Activated CD4-positive, alpha-beta T cell treated with anti-CD3 and anti-CD28 coated beads for 24 hours (primary cell): ENCODE results near the gene NRXN3.

ENCODE experiments used
- DNase-seq, 2 donors: peaks; one replicate each; pipeline ENCODE4 v3.0.0-alpha.2; 2020; ENCODE audit warnings: low read depth in 2 of 2

Gene NRXN3

DNA sequence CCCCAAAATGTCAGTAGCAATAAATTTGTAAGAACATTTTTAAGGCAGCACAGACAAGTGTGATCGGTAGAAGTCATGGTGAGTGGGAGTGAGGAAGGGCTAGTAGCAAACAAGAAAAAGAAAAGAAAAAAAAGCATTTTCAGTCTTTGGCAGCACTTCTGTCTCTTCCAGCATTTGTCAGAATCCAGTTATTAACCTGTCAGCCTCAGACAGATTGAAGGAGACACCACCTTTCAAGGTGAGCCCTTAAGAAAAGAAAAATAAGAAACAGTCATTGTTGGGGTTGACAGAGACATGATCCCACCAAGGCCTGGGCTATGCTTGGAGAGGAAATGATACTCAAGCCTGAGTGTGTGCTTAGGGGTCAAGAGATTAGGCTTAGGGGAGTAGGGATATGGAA, 947.4 kb downstream of the NRXN3 start:
- no peak for DNase-seq

GRCh38 chr14:79118291-79118690, 948.1 kb downstream of the NRXN3 start:
- no peak for DNase-seq

DNA sequence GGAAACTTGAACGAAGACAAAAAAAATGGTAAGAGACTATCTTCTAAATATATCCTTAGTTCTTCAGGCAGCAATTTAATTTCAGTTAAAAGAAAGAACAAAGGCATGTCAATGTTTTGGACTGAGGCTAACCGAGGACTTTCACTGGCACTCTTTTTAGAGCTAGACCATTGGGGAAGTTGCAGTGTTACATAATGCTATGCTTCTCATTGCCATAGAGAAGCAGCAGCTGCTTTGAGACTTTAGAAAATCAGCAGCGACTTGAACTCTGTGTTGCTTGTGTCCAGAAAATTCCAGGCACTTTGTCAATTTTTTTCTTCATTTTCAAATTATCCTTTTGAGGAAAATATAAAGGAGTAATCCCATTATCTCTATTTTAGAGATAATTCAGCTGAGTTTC, 964.2 kb downstream of the NRXN3 start:
- no peak for DNase-seq

DNA sequence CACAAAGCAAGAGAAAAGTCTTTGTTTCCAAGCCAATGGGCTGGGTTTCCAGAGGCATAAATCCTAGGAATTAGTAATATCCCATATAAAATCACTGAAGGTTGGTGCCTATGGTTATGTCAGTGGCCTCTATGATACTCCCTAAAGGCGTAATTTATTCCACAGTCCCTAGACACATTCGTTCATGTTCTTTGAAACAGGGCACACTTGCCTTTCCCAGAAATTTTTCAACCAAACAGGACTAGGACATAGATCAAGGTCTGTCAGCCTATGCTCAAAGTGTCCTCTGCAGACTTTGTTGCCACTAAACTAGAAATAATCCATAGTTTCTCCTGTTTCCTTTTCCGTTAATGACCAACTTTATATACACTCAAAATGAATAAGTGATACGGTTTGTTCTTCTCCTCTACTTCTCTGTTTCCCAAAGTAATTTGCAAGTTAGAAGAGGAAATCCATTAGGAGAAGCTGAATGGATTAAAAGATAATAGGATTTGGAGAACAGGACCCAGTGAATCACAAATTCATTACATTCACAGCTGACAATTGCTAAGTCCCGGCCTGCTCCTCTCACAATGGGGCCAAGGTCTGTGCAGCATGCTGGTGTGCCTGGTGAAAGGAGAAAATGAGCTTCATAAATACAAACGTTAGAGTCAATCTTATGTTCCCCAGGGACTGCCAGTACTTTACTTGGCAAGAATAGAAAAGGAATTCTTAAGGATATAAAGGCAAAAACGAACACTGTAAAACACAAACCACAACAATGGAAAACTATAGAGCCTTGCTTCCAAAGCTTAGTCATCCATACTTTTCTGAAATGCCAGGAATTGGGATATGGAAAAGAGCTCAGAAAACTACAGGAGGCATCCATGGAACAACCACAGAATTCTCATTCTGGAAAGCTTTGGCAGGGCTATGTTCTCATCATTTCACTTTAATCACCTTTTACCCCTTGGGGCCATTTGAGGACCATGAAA, 966.2 kb downstream of the NRXN3 start:
- DNase-seq: no peak

DNA sequence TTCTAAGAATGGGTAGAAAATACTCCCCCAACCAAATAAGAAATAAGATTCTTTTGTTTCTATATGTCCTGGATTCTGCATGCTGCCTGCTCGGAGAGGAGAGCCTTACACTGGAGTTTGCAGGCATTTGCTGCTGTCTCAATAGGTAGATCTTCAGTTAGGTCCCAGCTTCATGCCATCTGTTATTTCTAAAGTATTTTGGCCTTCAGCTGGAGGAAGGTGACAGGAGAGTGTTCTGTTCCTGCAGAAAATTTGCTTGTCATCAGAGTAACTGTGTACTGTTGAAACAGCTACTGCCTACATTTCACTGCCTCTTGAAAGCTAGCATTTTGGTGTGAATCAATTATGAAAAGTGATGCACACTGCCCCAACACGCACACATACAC, 966.9 kb downstream of the NRXN3 start:
- no peak for DNase-seq

GRCh38 chr14:79137836-79138235, 967.7 kb downstream of the NRXN3 start:
- no peak for DNase-seq

GRCh38 chr14:79144896-79145295, 974.7 kb downstream of the NRXN3 start:
- DNase-seq: no peak

- no peak for DNase-seq
Observed at GRCh38 chr14:79150226-79150625, 980.1 kb downstream of the NRXN3 start.

DNA sequence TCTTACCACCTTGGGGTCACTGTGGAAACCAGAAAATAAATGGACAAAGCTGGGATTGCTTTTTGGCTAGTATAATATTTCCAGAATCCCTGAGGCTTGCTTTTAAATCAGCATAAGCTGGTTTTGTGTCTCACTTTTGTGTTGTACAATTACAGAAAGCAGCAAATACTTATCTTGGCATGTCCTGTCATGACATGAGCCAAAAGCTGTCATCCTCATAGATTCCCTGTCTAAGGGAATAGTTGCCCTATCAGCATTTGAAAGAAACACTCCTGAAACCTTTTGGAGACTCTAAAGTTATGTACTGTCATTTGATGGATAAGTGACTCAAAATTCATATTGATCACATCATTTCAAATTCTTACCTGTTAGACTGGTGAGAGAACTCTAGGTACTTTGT, 987.2 kb downstream of the NRXN3 start:
- DNase-seq: no peak

- no peak for DNase-seq
Observed at GRCh38 chr14:79161571-79161970, 991.4 kb downstream of the NRXN3 start.

DNA sequence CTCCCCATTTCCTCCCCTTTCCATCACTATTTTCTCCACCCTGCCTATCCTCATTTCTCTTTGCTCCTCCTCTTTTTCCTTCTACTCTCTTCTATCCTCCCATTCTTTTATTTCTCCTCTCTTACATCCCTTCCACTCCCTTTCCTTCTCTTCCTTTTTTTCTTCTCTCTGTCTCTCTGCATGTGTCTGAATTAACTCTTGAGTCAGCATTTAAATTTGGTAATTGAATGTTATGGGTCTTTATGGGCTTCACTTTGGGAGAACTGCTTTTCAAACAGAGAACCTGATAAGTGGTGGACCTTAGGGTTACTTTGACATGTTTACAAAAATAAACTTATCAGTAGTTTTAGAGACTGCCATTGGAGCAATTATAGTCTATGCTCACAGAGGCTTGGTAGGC, 992.7 kb downstream of the NRXN3 start:
- DNase-seq: no peak

GRCh38 chr14:79165471-79166090, 995.4 kb downstream of the NRXN3 start:
- no peak for DNase-seq

DNA sequence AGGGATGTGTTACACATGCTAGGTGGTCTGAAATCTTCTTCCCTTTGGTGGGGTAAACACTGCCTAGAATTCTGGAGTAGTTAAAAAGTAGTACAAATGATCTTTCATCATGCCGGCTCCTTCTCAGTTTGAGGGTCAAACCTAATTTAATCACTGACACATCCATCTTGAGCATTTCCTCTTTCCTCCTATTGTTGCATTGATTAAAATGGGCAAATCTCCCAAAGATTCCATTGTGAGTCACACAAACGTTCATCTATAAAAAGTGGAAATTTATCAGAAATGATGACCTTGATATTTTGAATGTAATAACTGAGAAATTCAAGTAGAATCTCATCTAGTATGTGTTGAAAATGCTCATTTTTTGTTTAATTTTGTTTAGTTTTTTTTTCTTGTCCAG, 996.0 kb downstream of the NRXN3 start:
- no peak for DNase-seq

- no peak for DNase-seq
Observed at GRCh38 chr14:79167957-79168356, 997.8 kb downstream of the NRXN3 start.

- no peak for DNase-seq
Observed at GRCh38 chr14:79175671-79176070, 1005.5 kb downstream of the NRXN3 start.

DNA sequence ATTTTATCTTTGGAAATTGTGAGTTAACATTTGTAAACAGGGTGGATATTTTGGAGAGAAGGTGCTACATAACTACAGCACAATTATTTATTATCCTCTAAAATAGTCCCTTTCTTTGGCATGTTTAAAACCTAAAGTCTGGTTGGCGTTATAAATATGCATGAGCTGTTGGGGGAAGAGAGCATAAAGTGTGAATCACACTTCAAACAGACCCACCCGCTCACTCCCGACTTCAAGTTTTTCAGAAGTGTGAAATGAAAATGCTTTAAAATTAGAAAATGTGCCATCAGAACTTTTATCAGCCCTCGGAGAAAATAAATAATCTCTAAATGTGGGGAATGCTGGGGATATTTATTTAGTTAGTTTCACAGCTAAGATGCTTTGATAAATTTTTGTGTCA, 1006.9 kb downstream of the NRXN3 start:
- DNase-seq: no peak

- no peak for DNase-seq
Observed at GRCh38 chr14:79178719-79179118, 1008.5 kb downstream of the NRXN3 start.

DNA sequence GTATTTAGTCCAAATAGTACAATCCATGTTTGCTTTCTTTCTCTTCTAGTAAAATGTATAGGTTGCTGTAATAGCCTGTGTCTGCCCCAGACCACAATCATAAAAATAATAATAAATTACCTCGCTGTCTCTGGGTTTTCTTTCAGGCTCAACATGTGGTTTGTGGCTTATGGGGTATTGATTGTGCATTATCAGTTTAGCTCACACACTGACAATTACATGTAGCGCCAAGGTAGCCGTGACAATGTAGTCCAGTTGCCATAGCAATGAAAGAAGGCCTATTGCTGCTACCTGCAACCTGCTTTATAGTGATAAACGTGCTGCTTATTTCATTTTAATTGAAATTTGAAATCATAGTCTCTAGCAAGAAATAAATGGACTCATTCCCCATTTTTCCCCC, 1009.8 kb downstream of the NRXN3 start:
- DNase-seq: no peak

DNA sequence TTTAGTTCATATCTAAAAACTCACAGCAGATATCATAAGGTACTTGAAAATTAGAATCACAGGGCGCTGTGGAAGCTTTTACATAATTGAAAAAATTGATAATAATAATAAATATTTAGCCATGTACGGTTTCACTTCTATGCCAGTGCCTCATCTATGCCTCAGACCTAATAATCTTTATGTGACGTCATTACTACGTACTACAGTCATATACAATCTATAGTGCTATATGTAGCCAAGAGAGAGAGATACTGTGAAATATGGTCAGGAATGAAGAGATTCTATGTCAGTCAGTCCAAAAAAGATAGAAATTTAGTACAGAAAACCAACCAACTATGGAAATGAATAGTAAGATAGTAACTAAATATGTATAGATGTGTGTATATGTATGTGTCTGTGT, 1010.5 kb downstream of the NRXN3 start:
- DNase-seq: no peak

DNA sequence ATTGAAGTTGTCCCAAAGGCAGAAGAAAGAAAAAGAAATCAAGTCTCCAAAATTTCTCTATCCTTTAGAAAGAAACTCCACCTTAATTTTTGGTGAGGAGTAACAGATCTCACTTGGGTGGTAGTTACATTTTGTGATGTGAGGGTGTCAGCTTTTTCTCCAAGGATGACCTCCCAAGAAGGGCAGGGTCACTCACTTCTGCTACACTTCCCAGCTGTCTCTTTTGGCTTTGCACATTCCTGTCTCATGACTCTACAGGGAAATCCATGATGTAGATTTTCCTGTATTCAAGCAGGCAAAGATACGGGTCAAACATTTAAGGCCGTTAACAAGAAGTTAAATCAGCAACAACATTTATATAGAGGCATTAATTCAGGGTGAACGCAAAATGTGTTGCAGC, 1016.4 kb downstream of the NRXN3 start:
- no peak for DNase-seq

- DNase-seq: no peak
Observed at GRCh38 chr14:79193689-79194477, 1023.7 kb downstream of the NRXN3 start.

DNA sequence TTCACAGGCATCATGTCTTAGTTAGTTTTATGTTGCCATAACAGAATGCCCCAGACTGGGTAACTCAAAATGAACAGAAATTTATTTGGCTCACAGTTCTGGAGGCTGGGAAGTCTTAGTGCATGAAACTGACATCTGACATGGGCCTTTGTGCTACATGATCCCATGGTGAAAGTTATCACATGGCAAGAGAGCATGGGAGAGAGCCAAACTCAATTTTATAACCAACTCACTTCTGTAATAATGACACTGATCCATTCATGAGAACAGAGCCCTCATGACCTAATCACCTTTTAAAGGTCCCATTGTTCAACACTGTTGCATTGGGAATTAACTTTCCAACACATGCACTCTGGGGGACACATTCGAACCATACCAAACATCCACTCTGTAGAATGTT, 1026.0 kb downstream of the NRXN3 start:
- DNase-seq: no peak

GRCh38 chr14:79197516-79197915, 1027.3 kb downstream of the NRXN3 start:
- no peak for DNase-seq
